Left lobe of liver (tissue), 2 donors: ENCODE measurements around the gene CEMP1. TPM values are rescaled to one million over a fixed set of nuclear protein-coding genes. Genes with fewer than 3 reads are reported as not detected.
A peak's percentile ranks its signal among the peaks of the same experiment; 100 is the strongest.
"Not testable (repeated sequence)": the region's sequence is repeated elsewhere in the genome, so short reads cannot be mapped to it uniquely, and the experiment has no call there.

Experiments used
- ATAC-seq: fragments of 200-7000 bp; cut with Tn5 transposase; one replicate; pipeline ENCODE4 v1.9.1; 2020; ENCODE audit warnings: mild to moderate bottlenecking, moderate library complexity
- DNase-seq: peaks from one replicate; pipeline ENCODE4 v3.0.0-alpha.2; 2020; ENCODE audit warnings: low spot score
- total RNA-seq: library from RNA; stranded (reverse); gene quantifications from one replicate; pipeline ENCODE4 v1.2.1, GENCODE V29; 2021
- donor health status: DM: no; HTN: no; CAD: no; lungs with moderate emphysema.
- donor health status: DM: no; HTN: yes; CAD: no.

Gene CEMP1
- total RNA-seq, 1 donor from 2014 or later: 0.20 TPM

GRCh38 chr16:2537451-2538379 is 6.5 kb upstream of the CEMP1 start, which contains the start of gene PDPK1:
PDPK1 (plus strand) TSS chr16:2538021; CDS start chr16:2538113, 92 bp downstream.
- ATAC-seq: peak; percentile 85

DNA sequence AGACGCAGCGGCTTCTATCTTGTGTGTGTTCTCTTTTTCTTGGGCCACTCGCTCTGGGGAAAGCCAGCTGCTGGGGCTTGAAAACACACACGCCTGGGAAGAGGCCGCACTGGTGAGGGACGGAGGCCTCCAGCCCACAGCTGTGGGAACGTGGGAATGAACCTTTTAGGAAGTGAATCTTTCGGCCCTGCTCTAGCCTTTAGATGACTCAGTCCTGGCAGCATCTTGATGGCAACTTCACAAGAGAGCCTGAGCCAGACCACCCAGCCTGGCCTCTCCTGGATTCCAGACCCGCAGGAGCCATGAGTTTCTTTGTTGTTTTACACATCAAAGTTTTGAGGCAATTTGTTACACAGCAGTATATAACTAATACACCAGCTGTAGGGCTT is 4.4 kb upstream of the CEMP1 start:
- ATAC-seq (no peak), DNase-seq (no peak)

More at GRCh38 chr16:2537451-2538379, 6.5 kb upstream of the CEMP1 start, which contains the start of gene PDPK1:
- peak; percentile 96 for DNase-seq

DNA sequence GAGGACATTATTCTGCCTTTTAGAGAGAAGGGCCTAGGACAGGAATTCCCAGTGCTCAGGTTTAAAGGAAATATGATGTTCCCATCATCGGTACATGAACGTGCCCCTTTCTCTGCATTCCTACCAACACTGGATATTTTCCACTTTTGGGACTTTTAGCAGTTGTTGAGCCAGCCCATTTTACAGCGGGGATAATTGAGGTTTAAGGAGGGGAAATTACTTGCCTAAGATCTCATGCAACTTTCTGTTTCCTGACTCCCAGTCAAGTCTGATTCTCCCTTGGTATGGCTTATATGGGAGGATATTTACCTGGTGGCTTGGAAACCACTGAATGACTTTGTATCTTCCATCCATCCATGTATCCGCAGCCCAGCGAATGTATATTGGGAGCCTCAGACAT is 3.1 kb upstream of the CEMP1 start:
- not testable (repeated sequence) for ATAC-seq, DNase-seq

DNA sequence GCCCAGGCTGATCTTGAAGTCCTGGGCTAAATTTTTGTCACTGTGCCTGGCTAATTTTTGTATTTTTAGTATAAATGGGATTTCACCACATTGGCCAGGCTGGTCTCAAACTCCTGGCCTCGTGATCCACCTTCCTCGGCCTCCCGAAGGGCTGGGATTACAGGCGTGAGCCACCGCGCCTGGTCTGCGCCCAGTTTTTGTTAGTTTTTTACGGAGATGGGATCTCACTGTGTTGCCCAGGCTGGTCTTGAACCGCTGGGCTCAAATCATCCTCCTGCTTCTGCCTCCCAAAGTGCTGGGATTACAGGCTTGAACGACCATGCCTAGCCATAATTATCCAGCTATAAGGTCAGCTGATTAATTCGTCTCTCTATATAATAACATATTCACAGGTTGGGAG is 2.7 kb upstream of the CEMP1 start:
- ATAC-seq: no peak
- DNase-seq: no peak

- not testable (repeated sequence) for ATAC-seq, DNase-seq
These were observed 2.0 kb upstream of the CEMP1 start for GRCh38 chr16:2533142-2533755.

- ATAC-seq (peak; percentile 65), DNase-seq (peak; percentile 89)
These were observed 1.4 kb upstream of the CEMP1 start for GRCh38 chr16:2532494-2533141.

- DNase-seq (peak; percentile 99), ATAC-seq (peak; percentile 89)
These were observed 687 bp upstream of the CEMP1 start for GRCh38 chr16:2531696-2532493.

- ATAC-seq (no peak), DNase-seq (peak; percentile 50)
These were observed 434 bp downstream of the CEMP1 start for GRCh38 chr16:2530629-2531318.

DNA sequence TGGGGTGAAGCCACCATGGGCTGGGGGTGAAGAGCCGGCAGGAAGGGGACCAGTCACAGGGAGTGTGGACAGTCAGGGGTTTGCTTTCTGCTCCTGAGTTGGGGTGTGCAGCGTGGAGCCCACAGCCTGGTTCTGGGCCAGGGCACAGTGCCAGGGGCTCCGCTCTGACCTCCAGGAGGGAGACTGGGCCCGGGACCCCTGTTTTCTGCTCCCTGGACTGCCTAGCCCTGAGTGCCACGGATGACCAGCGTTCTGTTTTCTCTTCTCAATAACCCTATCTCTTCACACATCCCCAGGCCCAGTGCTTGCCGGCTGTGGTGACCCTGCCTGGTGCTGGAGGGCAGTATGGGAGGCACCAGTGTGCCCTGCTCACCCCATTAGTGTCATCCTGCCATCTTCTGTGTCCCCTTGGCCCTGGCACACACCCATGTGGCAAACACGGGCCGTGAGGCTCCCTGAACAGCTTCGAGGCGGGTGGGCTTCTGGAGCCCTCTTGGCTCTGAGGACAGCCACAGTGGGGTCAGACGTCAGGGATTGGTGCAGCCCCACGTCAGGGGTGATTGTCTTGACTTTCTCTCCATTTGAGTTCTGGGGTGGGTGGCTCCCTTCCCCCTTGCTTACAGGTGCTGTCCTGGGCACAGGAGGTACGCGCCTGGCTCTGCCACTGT is 1.1 kb downstream of the CEMP1 start:
- peak; percentile 51 for DNase-seq
- ATAC-seq: no peak

GRCh38 chr16:2529061-2529931 is 1.9 kb downstream of the CEMP1 start:
- ATAC-seq (no peak), DNase-seq (peak; percentile 51)

DNA sequence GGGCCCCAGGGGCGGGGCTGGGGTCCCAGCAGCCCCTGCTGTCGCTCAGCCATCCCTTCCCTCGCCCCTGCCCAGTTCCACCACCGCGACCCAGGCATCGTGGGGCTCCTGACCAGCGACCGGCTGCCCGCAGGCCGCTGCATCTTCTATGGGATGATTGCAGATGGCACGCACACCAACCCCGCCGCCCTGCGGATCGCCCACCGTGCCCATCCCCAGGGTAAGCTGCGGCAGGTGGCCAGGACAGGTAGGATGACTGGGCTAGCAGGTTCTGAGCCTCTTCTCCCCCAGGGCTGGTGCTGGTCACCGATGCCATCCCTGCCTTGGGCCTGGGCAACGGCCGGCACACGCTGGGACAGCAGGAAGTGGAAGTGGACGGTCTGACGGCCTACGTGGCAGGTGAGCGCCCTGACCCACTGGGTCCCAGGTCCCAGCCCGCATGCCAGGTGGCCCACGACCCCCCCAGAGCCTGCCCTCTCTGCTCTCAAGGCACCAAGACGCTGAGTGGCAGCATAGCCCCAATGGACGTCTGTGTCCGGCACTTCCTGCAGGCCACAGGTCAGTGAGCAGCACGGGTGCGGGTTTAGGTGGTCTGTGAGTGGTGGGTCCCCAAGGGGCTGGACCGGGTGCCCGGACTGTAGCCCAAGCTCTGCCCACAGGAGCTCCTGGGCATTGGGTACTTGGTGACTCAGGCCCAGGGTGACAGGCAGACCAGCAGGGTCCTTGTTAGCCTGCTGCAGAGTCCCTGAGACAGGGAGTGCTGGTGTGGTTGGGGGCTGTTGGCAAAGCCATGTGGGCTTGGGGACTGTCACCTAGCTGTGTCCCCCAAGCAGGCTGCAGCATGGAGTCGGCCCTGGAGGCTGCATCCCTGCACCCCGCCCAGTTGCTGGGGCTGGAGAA is 2.8 kb downstream of the CEMP1 start:
- no peak for ATAC-seq
- DNase-seq: no peak

- ATAC-seq: no peak
- DNase-seq: no peak
These were observed 3.5 kb downstream of the CEMP1 start for GRCh38 chr16:2527784-2528100.

DNA sequence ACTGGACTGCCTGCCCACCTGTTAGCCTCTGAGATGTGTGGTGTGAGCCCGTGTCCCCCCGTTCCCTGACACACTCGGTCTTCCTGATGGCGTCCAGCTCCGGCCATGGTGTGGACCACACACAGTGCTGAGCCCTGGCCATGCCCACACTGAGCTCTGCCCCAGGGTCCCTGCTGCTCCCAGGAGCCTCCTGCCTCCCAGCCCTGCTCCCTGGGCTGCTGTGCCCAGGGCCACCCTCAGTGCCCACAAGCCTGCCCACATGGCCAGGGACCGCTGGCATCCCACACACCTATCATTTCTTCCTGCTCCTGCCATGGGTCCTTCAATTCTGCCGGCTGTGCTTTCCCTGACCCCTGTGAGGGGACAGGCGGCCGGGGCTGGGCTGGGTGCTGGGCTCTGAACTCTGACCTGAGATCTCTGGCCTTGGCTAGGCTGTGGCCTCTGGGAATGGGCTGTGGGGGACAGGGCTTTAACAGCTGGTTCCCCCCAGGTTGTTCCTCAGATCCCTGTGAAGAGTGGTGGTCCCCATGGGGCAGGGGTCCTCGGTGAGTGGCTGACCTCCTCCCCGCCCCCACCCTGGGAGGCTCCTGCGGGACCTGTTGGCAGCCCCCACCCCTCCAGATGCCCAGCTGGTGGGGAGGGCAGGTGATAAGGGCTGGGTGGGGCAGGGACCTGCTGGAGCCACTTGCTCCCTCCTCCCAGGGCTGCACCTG is 4.0 kb downstream of the CEMP1 start:
- no peak for DNase-seq
- ATAC-seq: no peak

DNA sequence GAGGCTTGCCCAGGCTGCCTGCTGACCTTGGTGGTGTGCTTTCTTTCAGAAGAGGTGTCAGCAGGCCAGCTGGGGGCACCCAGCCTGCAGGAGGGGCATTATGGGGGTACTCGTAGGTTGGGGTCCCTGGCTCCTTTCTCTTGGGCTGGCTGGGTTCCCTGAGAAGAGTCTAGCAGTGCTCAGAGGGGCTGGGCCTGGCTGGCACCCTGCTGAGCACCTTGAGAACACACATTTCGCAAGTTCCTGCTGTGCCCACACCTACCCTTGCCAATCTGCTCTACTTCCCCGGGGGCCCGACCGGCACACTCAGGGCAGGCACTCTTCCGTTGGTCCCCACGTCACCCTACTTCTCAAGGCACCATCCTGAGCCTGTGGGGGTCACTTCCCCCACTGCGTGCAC is 5.1 kb downstream of the CEMP1 start:
- ATAC-seq: no peak
- no peak for DNase-seq

- peak; percentile 68 for DNase-seq
- ATAC-seq: peak; percentile 78
These were observed 6.8 kb downstream of the CEMP1 start for GRCh38 chr16:2524339-2524938.

GRCh38 chr16:2523801-2524231 is 7.4 kb downstream of the CEMP1 start:
- DNase-seq (peak; percentile 61), ATAC-seq (peak; percentile 44)
